Fibroblast of skin of right biceps (primary cell): ENCODE data around the gene IGLL5.

Experiments
- DNase-seq: peaks from one replicate; pipeline ENCODE4 v3.0.0-alpha.2; 2013

Gene IGLL5

DNA sequence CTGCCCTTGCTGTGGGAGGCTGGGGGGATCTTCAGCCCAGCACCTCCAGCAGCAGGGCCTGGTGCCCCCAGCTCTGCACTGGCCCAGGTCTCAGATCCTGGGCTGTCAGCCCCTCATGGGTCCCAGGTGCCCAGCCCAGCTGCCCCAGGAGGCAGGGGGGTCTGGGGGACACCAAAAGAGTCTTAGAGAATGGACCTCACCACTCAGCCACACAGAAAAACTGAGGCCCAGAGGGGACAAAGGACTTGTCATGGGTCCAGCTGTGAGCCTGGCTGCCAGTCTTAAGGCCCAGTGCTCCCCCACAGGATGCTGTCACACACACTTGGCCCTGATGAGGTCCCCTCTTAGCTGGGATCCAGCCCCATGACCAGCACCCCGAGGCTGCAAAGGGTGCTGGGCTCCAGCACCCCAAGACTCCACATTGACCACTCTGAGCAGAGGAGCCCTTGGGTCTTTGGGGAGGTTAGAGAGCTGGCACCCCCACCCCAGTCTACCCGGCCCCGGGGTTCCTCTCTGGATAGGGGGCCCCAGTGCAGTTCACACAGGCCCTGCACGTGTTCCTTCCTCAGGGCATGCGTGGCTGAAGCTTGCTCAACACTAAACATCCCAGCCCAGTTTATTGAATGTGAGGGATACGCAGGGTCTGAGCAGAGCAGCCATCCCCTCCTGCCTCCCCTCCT is 54.4 kb downstream of the IGLL5 start:
- no peak for DNase-seq

DNA sequence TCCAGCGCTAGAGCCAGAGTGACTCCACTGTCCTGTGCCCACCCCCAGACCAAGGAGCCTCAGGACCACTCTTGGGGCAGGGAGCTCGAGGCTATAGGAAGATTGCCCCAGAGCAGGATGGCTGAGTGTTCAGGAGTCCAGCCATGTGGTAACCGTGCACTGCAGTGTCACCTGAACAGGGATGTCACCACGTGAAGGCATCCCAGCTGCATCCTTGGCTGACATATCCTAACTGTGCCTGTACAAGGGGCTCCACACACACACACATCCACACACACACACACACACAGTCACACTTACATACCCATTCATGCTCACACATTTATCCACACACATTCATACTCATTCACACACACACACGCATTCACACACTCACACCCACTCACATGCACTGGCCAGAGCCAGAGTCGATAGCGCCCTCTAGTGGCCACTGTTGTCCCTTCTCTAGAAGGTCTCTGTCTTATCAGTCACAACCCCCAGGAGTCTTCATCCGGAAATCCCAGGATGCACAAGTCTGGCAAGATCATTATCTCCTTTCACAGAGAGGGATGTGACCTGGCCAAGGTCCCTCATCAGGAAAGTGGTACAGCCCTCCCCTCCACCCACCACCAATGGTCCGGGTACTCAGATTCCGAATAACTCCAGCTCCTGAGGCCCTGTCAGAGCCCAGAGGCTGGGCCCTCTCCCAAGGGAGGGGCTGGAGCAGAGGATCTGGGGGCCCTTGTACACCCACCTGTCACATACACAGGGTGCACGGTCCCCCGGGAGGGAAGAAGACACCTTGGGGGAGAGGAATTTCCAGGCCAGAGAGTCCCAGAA is 55.1 kb downstream of the IGLL5 start:
- peak; percentile 65 for DNase-seq

DNA sequence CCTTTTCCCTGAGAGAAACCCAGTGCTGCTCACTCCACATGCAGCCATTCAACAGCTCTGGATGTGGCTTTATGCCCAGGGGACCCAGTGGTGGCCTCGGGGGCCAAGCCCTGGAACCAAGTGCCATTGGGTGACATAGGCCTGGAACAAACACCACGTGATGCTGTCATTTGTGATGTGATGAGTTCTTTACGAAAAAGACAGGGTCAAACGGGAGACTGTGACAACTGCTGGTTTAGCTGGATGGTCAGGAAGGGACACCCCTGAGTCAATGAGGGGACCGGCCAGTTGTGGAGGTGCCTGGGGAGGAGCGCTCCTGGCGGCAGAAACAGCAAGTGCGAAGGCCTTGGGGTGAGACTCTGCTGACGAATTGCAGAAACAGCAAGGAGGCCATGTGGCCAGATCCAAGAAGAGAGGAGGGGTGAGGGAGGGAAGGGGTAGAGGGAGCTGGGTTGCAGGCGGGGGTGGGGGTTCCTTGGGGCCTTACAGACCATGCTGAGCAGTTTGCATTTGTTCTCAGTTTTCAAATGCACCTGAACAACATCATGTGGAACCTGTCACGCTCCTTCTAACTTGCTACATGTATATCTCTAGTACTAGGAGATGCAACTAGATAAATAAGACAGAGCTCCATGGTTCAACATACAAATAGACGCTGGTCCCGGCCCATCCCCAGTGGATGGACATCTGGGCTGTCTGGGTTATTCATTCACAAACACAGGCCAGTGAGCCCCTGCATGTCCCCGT is 56.1 kb downstream of the IGLL5 start:
- DNase-seq, result no peak

DNA sequence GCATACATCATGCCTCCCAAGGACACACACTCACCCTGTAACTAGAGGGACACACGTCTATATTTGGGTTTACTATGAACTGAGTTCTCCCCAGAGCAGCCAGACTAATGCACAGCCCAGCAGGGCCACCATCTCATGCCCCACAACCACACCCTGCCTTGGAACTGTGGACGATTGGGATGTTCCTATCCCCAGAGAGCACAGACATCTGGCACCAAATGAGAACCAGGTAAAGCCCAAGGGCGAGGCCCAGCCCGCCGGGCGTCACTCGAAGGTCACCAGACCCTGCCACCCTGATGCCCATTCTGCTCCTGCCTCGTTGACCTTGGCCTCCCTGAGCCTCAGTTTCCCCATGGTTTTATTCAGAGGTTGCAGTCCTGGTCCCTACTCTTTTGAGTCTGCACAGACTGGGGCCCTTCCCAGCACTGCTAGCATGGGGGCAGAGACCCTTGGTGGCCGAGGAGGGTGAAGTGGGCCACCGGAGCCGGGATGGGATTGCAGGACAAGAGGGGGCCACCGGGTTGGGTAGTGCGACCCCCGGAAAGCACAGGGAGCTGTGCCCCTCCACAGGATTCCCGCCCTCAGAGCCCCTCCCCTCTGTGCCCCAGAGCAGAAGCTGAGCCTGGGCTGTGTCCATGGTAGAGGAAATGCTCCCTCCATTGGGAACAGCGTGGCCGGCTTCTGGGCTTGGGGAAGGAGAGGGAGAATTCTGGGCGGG is 56.8 kb downstream of the IGLL5 start:
- DNase-seq, result no peak

DNA sequence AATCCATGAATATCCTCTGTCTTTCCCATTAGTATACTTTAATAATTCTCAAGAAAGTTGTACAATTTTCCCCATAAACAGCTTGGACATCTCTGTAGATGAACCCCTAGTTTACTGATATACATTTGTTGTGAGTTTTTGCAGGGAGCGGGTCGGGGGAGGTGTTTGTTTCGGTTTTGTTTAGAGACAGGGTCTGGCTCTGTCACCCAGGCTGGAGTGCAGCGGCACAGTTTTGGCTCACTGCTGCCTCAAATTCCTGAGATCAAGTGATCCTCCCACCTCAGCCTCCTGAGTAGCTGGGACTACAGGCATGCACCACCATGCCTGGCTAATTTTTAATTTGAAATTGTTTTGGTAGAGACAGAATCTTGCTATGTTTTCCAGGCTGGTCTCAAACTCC is 57.6 kb downstream of the IGLL5 start:
- DNase-seq, result no peak
